Cerebellar nuclear complex (tissue), 1 donor: ENCODE measurements around the gene RHOT2.
A peak's percentile ranks its signal among the peaks of the same experiment; 100 is the strongest.

ENCODE experiments used
- DNase-seq, 2 experiments: peaks; one replicate each; lab custom pipeline; 2025; lab: John Stamatoyannopoulos, UW

Gene RHOT2

DNA sequence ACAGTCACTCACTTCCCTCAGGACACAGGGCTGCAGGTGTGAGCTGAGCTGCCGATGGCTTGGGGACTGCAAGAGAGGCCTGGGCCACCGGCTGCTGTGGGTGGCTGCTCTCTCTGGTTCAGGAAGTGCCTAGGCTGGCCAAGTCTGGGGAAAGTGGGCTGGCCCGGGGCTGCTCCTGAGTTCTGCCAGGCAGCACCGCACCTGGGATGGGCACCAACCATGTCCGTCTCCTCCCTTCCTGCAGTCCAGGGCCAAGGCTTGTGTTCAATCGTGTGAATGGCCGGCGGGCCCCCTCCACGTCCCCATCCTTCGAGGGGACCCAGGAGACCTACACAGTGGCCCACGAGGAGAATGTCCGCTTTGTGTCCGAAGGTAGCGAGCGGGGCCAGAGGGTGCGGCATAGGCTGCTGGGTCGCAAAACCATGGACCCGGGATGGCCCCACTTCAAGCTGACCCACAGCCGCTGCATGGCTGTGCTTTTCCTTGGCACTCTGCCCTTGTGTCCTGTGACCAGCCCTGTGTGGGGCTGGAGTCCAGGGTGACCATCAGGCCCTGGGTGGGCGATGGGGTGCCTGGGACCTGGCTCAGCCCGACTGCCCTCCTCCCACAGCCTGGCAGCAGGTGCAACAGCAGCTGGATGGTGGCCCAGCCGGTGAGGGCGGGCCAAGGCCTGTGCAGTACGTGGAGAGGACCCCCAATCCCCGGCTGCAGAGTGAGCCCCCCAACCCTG, 20.6 kb upstream of the RHOT2 start:
- DNase-seq, result no peak

DNA sequence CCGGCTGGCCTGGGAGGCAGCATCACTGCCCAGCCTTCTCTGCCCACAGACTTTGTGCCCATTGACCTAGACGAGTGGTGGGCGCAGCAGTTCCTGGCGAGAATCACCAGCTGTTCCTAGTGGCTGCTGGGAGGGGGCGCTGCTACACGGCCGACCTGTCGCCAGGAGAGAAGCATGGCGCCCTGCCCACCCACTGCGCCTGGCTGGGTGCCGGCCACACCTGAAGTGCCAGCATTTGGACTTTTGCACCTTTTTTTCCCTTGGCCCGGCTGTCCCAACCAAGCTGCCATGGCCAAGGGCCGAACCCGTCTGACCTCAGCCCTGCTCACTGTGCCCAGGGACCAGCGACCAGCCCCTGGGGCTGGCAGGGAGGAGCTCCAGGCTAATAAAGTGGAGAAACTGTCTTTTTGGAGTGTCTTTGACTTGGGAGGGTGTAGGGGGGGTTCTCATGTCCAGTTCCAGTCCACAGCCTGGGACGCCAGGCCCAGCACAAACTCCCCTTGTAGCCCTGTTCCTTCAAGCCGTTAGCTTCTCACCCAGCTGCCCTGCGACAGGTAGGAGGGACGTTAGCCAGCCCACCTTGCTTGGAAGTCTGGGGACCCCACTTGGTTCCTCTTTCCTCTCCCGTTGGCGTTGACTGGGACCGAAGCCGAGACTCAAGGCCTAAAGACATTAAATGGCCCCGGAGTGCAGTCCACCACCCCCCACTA, 19.7 kb upstream of the RHOT2 start:
- no peak for DNase-seq

DNA sequence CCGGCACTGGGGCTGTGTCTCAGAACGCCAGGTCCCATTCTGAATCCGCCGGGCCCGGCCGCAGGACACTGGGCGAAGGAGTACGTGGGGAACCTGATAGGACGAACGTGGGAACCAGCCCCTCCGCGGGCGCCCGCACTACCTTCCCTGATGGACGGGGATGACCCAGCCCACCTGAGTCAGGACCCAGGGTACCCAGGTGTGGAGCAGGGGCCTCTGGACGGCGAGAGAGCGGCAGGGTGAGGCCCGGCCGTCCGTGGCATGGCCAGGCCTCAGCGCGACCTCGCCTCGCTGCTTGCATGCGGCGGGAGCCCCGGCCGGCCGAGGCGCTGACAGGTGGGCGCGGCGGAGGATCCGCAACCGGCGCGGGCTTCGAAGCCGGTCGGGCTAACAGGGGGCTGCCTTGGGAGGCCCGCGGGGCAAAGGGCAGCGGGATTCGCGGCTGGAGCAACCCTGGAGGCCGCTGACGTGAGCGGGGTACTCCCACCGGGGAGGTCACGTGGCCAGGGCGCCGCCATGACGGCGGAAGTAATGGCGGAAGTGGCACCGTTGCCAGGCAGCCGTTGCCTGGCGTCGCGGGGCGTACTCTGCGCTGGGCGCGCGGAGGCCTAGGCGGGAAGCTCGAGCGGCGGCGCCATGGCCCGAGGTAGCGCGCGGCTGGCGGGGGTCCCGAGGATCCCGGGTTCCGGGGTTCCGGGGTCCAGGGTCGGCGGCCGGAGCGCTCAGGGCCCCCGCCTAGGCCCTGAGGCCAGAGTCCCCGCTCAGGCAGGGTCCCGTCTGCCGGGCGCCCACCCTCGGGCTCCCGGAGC, 18.9 kb upstream of the RHOT2 start, which contains the start of gene WDR90:
WDR90 (plus strand) TSS at position 585 of the 809 bp plus-strand sequence; CDS start at position 637, 52 bp downstream.
- peak in 1 of 2 experiments; percentile 53 for DNase-seq

DNA sequence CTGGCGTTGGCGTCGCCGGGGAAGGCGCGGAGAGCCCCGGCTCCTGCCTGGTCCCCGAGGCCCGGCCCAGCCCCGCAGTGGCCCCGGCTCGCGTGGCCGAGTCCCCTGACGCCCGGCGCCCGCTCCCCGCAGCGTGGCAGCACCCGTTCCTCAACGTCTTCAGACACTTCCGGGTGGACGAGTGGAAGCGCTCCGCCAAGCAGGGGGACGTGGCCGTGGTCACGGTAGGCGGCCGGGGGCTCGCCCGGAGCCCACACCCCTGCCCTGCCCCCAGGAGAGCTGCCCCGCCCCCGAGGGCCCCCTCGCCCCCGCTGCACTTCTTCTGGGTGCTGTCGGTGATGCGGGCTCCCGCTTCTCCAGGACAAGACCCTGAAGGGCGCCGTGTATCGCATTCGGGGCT, 18.3 kb upstream of the RHOT2 start:
- no peak for DNase-seq

DNA sequence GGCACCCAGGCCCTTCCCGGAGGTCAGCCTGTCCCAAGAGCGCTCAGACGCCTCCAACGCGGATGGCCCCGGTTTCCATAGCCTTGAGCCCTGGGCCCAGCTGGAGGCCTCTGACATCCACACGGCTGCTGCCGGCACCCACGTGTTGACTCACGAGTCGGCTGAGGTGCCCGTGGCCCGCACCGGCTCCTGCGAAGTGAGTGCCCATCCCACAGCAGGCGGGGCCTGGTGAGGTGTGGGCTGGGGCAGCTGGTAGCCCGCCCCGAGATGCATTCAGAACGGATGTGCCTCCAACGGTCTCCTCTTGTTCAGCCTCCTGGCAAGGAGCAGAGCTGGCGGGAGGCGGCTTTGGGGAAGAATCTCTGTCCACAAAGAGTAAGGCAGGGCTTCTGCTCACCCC, 16.1 kb upstream of the RHOT2 start:
- no peak for DNase-seq

DNA sequence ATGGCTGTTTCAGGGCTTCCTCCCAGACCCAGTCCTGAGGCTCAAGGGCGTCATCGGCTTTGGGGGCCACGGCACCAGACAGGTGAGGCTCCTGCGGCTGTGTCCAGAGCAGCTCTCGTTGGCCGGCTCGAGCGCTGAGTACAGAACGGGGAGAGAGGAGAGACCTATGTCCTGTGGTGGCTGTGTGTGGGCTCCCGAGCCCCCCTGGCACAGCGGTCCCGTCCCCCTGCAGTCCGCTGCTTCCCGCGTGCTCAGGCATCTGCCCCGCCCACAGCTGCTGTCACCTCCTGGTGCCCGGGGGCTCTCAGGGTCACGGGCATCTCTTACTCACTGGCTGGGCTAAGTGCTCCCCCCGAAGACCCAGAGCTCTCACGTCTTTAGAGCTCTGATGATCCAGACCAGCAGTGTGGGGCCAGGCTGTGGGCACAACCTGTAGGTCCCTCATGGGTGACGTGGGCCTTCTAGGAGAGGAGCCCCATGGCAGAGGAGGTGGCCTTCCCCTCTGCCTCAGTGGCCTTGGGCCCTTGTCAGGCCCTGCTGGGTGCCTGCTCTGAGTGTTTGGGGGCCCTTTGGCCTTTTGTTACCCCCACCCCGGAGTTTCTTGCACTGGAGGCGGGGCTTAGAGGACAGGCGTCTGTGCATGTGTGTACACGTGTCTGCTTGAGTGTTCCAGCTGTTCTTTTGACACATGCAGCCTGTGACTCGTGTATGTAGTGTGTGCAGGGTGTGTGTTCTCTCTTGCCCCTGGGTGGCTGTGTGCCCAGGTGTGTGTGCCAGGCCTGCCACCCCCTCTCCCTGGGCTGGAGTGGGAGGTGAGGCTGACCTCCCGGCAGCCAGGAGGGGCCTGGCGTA, 15.3 kb upstream of the RHOT2 start:
- no peak for DNase-seq

DNA sequence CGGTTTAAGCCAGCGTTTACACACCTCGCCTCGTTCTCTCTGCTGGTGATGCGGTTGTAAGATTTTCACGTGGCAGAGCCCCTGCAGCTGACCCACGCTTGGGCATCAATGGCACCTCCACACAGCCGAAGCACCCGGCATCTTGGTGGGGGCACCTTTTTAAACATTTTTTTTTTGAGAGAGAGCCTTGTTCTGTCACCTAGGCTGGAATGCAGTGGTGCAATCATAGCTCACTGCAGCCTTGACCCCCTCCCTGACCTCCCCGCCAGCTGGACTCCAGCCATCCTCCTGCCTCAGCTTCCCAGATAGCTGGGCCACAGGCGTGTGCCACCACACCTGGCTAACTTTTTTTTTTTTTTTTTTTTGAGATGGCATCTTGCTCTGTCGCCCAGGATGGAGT, 13.9 kb upstream of the RHOT2 start:
- DNase-seq, result no peak

DNA sequence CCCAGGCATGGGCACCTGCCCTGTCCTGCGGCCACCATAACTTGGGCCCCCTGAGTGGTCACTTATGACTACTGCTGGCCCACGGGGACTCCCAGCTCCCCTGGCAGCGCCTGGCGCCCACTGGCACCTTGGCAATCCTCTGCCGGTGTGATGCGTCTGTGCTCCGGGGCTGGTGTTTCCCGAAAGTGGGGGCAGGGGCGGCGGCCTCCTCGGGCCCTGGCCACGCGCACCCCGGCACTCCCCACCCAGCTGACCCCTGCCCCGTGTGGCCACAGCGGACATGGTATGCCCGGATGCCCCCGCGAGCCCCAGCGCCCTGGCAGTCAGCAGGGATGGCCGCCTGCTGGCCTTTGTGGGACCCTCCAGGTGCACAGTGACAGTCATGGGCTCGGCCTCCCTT, 10.4 kb upstream of the RHOT2 start:
- DNase-seq, result no peak

DNA sequence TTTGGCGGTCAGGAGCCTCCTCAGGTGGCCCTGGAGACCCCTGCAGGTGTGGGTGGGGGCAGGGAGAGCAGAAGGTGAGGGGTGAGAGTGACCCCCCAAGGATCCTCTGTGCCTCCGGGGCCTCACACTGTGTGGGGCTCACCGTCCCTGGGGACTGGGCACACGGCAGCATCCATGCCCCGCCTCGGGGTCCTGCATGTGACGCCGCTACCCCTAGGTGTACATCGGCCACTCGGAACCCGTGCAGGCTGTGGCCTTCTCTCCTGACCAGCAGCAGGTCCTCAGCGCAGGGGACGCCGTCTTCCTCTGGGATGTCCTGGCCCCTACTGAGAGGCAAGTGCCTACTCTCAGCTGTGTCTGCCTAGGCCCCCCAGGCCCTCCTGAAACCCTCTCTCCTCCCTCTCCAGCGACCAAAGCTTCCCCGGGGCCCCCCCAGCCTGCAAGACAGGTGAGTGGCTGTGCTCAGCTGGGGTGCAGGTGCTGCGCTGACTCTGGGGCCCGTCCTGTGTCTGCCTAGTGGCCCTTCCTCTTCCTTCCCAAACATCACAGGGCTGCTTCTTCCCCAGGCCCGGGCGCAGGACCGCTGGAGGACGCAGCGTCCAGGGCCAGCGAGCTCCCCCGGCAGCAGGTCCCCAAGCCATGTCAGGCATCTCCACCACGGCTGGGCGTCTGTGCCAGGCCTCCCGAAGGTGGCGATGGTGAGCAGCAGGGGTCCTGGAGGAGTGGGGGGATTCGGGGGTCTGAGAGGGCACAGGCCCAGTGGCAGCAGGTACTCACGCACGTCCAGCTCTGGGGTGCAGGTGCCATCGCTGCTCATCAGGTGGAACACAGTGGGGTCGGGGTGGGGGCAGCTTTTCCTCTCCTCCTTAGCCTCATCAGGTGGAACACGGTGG, 9.0 kb upstream of the RHOT2 start:
- no peak for DNase-seq

DNA sequence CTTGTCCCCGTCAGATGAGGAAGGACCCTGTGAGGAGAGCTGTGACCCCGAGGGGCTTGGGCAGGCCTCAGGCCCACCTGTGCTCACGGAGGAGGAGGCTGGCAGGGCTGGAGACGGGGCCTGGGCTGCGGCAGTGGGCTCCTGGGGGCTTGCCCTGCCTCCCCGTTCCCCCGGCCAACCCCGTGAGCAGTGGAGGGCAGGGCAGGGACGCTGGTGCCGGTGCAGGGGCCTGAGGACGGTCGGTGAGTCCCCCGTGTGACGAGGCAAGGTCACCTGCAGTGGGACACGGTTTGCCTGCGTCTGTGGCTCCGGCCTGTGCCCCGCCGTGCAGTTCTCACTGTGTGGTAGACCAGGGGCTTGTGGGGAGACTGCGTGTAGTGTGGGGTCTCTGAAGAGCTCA, 8.3 kb upstream of the RHOT2 start:
- no peak for DNase-seq

DNA sequence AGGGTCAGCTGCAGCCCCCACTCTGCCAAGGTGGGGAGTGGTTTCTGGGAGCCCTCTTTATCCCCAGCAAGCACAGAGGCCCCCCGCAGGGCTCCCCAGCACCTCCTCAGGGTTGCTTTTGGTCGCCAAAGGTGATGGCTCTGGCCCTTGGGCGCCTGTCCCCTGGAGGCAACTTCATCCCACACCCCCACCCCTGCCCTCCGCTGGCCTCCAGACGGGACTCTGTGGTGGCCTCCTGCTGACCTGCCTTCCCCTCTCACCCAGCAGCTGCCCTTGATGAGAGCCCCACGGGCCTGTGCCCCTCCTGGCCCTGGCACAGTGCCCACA, 7.8 kb upstream of the RHOT2 start:
- DNase-seq, result no peak

DNA sequence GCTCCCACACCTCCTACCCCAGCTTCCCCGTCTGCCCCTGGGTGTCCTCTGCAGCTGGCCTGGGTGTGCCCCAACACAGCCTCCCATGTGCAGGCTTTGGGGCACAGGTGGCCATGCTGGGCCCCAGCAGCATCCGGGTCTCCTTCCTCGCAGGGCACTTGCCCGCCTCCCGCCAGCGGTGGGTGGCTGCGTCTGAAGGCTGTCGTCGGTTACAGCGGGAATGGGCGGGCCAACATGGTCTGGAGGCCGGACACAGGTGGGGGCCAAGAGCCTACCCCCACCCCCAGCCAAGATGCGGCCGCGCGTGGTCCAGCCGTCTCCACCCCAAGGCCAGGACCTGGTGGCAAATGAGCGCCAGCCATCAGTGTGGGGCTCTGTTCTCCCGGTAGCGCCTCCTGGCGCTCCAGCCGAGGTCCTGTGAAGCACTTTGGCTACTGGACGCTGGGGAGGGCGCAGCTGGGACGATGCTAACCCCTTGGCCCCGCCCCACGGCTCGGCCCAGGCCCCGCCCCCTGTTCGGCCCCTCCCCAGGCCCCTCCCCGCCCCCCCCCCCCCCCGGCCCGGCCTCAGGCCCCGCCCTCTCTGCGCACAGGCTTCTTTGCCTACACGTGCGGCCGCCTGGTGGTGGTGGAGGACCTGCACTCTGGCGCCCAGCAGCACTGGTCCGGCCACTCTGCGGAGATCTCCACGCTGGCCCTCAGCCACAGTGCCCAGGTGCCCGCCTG, 7.3 kb upstream of the RHOT2 start:
- no peak for DNase-seq

DNA sequence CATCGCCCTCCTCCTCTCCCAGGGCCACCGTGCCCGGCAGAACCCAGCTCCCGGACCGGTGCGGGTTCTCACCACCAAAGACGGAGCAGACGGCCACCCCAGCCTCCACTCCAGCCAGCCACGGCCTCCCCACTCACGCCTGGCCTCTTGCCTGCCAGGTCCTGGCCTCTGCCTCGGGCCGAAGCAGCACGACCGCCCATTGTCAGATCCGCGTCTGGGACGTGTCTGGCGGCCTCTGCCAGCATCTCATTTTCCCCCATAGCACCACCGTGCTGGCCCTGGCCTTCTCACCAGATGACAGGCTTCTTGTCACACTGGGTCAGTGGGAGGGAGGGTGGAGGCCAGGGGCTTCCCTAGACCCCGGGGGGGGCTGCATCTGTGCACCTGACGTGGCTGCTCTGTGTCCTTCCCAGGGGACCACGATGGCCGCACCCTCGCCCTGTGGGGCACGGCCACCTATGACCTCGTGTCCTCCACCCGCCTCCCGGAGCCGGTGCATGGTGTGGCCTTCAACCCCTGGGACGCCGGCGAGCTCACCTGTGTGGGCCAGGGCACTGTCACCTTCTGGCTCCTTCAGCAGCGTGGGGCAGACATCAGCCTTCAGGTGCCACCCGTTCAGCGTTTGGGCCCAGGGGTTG, 6.6 kb upstream of the RHOT2 start:
- DNase-seq, result no peak

DNA sequence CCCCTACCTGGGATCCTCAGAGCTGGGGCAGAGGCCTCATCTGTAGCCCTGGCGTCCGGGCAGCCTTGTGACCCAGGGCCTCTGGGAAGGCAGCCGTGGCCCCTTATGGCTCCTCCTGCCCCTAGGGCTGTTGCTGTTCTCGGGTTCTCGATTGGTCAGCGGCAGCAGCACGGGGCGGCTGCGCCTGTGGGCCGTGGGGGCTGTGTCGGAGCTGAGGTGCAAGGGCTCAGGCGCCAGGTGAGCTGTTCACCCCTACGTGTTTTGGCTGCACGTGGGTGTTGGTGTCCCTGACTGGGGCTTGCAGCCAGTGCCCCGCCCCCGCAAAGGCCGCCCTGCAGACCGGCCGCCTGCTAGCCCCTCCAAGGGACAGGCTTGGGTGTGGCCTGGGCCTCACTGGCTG, 5.8 kb upstream of the RHOT2 start:
- no peak for DNase-seq

DNA sequence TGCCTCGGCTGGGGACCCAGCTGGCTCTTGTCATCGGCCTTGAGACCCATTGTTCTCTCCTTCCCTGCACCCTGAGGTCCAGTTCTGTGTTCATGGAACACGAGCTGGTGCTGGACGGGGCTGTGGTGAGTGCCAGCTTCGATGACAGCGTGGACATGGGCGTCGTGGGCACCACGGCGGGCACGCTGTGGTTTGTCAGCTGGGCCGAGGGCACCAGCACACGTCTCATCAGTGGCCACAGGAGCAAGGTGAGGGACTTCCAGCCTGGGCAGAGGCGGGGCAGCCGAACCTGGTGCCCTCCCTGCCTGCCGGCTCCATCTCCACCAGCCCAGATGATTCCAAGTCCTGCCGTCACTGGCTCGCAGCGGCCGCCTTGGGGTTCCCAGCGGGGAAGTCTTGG, 5.3 kb upstream of the RHOT2 start:
- no peak for DNase-seq

DNA sequence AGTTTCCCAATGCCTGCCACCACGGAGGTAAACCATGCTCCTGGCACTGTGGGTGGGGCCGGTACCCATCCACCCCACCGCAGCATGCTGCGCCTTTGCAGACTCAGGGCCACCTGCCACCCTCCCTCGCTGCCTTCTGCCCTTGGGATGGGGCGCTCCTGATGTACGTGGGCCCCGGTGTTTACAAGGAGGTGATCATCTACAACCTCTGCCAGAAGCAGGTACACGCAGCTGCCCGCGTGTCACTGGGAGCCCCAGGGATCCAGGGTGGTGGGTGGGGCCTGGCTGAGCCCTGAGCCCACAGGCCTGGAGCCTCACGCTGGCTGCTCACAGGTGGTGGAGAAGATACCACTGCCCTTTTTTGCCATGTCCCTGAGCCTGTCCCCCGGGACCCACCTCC, 1.4 kb upstream of the RHOT2 start:
- DNase-seq, result no peak

DNA sequence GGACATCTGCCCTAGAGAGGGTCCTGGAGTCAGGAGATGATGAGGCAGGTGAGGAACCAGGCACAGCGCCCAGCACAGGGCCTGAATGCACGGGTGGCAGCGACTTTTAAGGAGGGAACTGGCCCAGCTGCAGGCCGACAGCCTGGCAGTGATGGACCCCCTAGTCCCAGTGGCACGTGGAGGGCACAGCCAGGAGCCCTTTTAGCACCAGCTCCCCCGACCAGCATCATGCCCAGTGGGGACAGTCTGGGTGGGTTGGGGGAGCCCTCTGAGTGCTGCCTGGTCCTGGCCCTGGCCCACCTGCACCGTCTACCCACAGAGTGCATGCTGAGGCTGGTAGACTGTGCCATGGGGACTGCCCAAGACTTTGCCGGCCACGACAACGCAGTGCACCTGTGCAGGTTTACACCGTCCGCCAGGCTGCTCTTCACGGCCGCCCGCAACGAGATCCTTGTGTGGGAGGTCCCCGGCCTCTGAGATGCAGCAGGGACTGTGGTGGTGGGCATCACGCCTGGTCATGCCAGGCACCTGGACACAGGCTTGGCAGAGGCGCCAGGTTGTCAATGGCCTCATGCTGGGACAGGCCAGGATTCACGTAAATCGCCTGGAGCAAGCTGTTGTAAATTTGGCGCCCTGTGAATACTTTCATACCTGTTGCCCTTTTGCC, 686 bp upstream of the RHOT2 start:
- no peak for DNase-seq

DNA sequence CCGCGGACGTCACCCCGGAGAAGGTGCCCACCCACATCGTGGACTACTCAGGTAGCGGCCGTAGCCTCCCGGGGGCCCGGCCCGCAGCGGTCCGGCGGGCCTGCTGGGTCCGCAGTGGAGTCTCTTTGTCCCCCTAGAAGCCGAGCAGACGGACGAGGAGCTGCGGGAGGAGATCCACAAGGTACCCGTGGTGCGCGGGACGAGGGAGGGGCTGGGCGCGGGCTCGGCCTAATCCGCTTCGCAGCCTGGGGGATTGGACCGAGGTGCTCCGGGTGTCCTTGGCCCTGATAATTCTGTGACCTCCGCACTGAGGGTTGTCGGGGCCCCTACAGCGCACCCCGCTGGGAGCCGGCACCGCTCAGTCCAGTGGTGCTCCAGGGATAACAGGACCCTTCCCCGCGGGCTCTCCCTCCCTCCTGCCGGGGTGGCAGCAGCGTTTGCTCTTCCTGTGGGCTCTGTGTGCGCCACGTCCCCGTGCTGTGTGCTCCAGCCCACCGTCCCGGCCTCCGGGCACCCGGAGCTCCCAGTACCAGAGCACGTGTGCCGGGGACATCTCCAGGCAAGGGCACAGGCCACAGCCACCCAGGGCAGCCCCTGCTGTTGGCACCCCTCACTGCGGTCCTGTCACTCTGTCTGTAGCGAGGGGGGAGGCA, 713 bp downstream of the RHOT2 start:
- DNase-seq, result no peak

DNA sequence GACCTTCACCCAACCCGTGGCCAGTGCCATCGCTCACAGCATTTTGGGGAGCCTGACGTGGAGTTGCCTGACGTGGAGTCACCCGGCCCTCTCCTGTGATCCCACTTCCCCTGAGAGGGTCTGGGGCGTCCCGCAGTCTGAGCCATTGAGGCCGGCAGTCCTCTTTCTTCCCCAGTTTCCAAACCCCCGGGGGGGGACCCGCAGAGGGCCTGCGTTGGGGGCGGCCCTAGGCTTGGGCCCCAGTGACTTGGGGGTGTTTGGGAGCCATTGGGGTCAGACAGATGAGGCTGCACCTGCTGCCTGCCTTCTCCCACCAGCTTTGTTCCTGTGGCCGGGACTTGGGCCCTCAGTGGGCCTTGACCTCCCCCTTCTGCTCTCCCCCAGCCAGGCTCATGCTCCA, 1.7 kb downstream of the RHOT2 start:
- no peak for DNase-seq
